AG04449 (cell line): ENCODE data around the gene NUBP1.

Experiments
- CTCF ChIA-PET: fragments of 350-600 bp; formaldehyde crosslinking; extraction: SDS; loops from one replicate; lab custom pipeline; 2021; ENCODE audit warnings: antibody characterized with exemption; lab: Yijun Ruan, JAX
- POLR2A ChIA-PET: fragments of 400-600, 350-600 bp; formaldehyde crosslinking; extraction: SDS; loops from one replicate; lab custom pipeline; 2020; ENCODE audit warnings: antibody characterized with exemption, inconsistent platforms; lab: Yijun Ruan, JAX
- DNase-seq: peaks from one replicate; pipeline ENCODE4 v3.0.0-alpha.2; 2010; ENCODE audit warnings: low read depth, low spot score
- H3K4me3 ChIP-seq: 2 replicates; pipeline ENCODE4 v1.5.1; 2011; ENCODE audit warnings: low read depth, mild to moderate bottlenecking, control low read depth, low read length
- TF ChIP-seq, protein P1 (sequence below): IDR thresholded peaks from one replicate; pipeline ENCODE4 v1.5.1; 2011; ENCODE audit warnings: mild to moderate bottlenecking, moderate library complexity, low read length, control low read depth, inconsistent platforms; ENCODE audit not compliant: insufficient read depth; ENCODE audit errors: missing control alignments

The NUBP1 gene

DNA sequence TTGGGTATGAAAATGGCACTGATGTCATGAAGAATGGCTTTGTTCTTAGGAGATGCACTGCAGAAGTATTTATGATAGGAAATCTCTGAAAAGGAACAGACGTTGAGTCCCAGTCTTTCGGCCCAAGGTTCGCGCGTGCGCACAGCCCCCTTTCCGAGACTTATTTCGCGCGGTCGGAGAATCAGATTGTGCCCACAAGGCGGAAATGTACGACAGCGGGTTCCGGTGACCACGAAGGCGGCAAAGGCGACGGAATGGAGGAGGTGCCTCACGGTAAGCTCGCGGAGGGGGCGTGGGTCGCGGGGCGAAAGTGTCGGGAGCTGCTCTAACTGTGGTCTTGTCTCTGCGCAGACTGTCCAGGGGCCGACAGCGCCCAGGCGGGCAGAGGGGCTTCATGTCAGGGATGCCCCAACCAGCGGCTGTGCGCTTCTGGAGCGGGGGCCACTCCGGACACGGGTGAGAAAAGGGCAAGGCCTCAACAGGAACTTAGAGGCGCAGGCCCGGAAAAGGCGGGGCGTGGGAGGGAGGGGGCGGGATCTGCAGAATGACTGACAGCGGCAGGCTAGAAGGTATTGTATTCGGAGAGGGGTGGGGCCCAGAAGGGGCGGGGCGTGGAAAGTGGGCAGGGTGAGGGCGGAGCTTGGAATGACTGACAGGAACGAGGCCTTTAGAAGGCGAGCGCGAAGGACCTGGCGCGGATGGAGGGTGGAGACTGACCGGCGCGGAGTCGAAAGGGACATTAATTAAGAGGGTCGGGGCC, at the start of gene NUBP1:
Gene NUBP1, plus strand, starts transcription at position 233 of the 760 bp plus-strand sequence. Its CDS starts 22 bp downstream, at position 255.
- ChIA-PET POLR2A (interaction anchor here (0.7 to 0.9 kb wide), 4 partner anchors 26 to 229 kb away, joined by 3 read pairs; no protein-coding TSS in a partner anchor), CTCF (interaction anchor here (0.7 to 3.2 kb wide), 7 partner anchors 15 to 231 kb away, joined by 3 to 25 read pairs (median 3); no protein-coding TSS in a partner anchor)
- TF ChIP-seq, protein P1, sequence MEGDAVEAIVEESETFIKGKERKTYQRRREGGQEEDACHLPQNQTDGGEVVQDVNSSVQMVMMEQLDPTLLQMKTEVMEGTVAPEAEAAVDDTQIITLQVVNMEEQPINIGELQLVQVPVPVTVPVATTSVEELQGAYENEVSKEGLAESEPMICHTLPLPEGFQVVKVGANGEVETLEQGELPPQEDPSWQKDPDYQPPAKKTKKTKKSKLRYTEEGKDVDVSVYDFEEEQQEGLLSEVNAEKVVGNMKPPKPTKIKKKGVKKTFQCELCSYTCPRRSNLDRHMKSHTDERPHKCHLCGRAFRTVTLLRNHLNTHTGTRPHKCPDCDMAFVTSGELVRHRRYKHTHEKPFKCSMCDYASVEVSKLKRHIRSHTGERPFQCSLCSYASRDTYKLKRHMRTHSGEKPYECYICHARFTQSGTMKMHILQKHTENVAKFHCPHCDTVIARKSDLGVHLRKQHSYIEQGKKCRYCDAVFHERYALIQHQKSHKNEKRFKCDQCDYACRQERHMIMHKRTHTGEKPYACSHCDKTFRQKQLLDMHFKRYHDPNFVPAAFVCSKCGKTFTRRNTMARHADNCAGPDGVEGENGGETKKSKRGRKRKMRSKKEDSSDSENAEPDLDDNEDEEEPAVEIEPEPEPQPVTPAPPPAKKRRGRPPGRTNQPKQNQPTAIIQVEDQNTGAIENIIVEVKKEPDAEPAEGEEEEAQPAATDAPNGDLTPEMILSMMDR, result no peak
- peak; percentile 89 for DNase-seq
- H3K4me3 ChIP-seq, result peak within 1 kb of the TSS; percentile 82

DNA sequence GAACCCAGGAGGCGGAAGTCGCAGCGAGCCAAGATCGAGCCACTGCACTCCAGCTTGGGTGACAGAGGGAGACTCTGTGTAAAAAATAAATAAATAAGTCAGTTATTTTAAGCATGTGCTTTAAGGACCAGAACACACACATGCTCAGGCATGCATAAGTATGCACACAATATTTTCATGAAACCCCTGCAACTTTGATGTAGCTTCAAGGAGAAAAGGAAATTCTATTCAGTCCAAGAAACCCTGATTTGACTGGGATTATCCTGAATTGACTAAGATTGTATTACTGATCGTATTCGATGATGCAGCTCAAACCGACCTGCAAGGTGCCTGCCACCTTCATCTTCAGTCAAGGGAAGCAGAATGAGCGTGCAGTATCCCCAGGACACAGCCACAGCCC, 49.8 kb upstream of the NUBP1 start:
- ChIA-PET POLR2A (no interaction called here), CTCF (no interaction called here)
- H3K4me3 ChIP-seq, result no peak overlapping the region
- TF ChIP-seq, protein P1, result no peak
- no peak for DNase-seq

DNA sequence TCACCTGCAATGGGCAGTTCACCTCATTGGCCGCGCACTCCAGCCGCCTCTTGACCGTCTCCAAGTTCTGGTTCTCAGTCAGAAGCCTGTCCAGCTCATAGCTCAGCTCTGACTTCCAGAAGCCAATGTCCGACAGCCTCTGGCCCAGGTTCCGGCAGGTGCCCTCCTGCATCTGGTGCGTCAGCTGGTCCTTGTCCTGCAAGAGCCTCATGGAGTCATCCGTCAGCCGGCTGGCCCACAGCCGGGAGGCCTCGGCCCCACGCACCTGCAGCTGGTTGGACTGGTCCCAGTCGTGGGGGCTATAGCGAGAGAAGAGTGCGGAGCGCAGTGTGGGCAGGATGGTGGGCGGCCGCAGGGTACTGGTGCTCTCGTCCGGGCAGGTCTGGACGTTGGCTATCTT, 49.3 kb upstream of the NUBP1 start:
- ChIA-PET POLR2A (no interaction called here), CTCF (no interaction called here)
- no peak overlapping the region for H3K4me3 ChIP-seq
- DNase-seq, result no peak
- TF ChIP-seq, protein P1, result no peak

DNA sequence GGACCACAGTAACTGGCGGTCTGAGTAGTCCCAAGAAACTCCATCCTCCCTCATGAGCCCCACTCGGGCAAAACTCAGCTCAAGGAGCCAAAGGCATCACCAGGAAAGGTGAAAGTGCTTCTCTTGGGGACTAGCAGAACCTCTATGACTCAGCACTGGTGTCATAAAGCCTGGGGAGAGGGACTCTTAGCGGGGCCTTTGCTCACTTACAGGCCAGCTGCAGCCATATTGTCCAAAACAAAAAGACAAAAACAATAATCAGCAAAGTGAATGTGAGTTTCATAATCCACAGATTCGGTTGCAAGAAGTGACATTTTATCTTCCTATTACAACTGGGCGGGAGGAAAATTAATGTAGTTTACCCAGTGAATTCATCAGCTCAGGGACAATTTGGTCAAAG, 48.8 kb upstream of the NUBP1 start, which contains the start of gene TEKT5:
Gene TEKT5, minus strand, starts transcription at position 101 of the 400 bp plus-strand sequence. Its CDS starts 57 bp downstream, at position 44.
- ChIA-PET CTCF (no interaction called here), POLR2A (no interaction called here)
- no peak within 1 kb of the TSS for H3K4me3 ChIP-seq
- DNase-seq, result no peak
- TF ChIP-seq, protein P1, result no peak

DNA sequence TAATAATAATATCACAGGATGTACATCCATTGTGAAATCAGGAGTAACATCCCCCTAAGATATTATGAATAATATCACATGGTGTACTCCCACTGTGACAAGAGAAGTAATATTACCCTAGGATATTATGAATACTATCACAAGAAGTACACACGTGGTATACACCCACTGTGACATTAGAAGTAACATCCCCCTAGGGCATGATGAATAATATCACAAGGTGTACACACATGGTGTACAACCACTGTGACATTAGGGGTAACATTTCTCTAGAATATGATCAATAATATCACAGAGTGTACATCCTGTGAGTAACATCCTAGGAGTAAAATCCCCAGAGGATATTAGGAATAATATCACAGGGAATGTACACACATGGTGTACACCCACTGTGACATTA, 43.9 kb upstream of the NUBP1 start:
- H3K4me3 ChIP-seq, result no peak overlapping the region
- TF ChIP-seq, protein P1, result no peak
- ChIA-PET CTCF (no interaction called here), POLR2A (no interaction called here)
- no peak for DNase-seq

DNA sequence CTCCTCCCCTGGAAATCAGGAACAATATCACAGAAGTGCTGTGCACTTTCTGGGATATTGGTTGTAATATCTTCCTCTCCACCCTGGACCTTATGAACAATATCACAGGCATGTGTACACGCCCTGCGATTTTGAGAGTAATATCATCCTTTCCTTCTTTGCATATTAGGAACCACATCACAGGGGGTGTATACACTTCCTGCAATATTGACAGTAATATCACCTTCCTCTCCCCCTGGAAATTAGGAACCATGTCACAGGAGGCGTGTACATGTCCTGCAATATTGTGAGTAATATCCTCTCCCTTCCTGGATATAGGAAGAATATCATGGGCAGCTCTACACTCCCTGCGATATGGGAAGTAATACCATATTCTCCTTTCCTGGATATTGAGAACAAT, 34.7 kb upstream of the NUBP1 start:
- DNase-seq, result no peak
- TF ChIP-seq, protein P1, result no peak
- ChIA-PET CTCF (no interaction called here), POLR2A (no interaction called here)
- H3K4me3 ChIP-seq, result no peak overlapping the region
